GM19397 (cell line): ENCODE results near the gene TNS3.
"Not testable (repeated sequence)": the region's sequence is repeated elsewhere in the genome, so short reads cannot be mapped to it uniquely, and the experiment has no call there.

Experiments
- ATAC-seq: cut with Tn5 transposase; IDR thresholded peaks from one replicate; pipeline ENCODE4 v1.9.1; 2021; ENCODE audit warnings: mild to moderate bottlenecking, moderate library complexity; ENCODE audit not compliant: unreplicated experiment

The TNS3 gene

GRCh38 chr7:47474937-47475879 lies 106.7 kb downstream of the TNS3 start:
- peak; percentile 89 for ATAC-seq

- ATAC-seq: no peak
Observed at GRCh38 chr7:47474211-47474936, 107.5 kb downstream of the TNS3 start.

GRCh38 chr7:47473499-47474210 lies 108.3 kb downstream of the TNS3 start:
- ATAC-seq: no peak

- ATAC-seq: no peak
Observed at GRCh38 chr7:47472444-47473157, 109.3 kb downstream of the TNS3 start.

GRCh38 chr7:47471831-47472230 lies 110.1 kb downstream of the TNS3 start:
- no peak for ATAC-seq

GRCh38 chr7:47471358-47471703 lies 110.6 kb downstream of the TNS3 start:
- no peak for ATAC-seq

- ATAC-seq: no peak
Observed at GRCh38 chr7:47470567-47471357, 111.1 kb downstream of the TNS3 start.

GRCh38 chr7:47469846-47470245 lies 112.1 kb downstream of the TNS3 start:
- ATAC-seq: not testable (repeated sequence)

- ATAC-seq: no peak
Observed at GRCh38 chr7:47466832-47467231, 115.1 kb downstream of the TNS3 start.

GRCh38 chr7:47465191-47465590 lies 116.7 kb downstream of the TNS3 start:
- ATAC-seq: no peak

- ATAC-seq: no peak
Observed at GRCh38 chr7:47464266-47464665, 117.6 kb downstream of the TNS3 start.

- ATAC-seq: no peak
Observed at GRCh38 chr7:47461746-47462145, 120.2 kb downstream of the TNS3 start.

- ATAC-seq: no peak
Observed at GRCh38 chr7:47461161-47461560, 120.8 kb downstream of the TNS3 start.

- ATAC-seq: no peak
Observed at GRCh38 chr7:47460251-47460989, 121.5 kb downstream of the TNS3 start.

- ATAC-seq: no peak
Observed at GRCh38 chr7:47458486-47458885, 123.4 kb downstream of the TNS3 start.

GRCh38 chr7:47458057-47458456 lies 123.9 kb downstream of the TNS3 start:
- ATAC-seq: no peak

- no peak for ATAC-seq
Observed at GRCh38 chr7:47456210-47456955, 125.5 kb downstream of the TNS3 start.

- no peak for ATAC-seq
Observed at GRCh38 chr7:47455872-47456185, 126.1 kb downstream of the TNS3 start.
